SU-DHL-6 (cell line): ENCODE data around the gene TCF19.

Experiments
- CTCF ChIP-seq: fragments of 200-600 bp; sonication (generic); IDR thresholded peaks from one replicate; pipeline ENCODE4 v1.5.1; 2017; ENCODE audit warnings: antibody characterized with exemption, mild to moderate bottlenecking, low read length, moderate library complexity; ENCODE audit not compliant: insufficient read depth, poor library complexity, severe bottlenecking
- EZH2phosphoT487 ChIP-seq: fragments of 200-600 bp; sonication (generic), shearing (Covaris generic); conservative IDR thresholded peaks from 2 replicates; pipeline ENCODE4 v1.6.1; 2018; ENCODE audit warnings: mild to moderate bottlenecking, antibody characterized with exemption, low read length, moderate library complexity, mixed read lengths

- TF ChIP-seq CTCF (no peak), EZH2phosphoT487 (no peak)
Measured at GRCh38 chr6:31165986-31166385, 7.6 kb downstream of the TCF19 start.
